GM12864 (cell line): ENCODE results near the gene RSL24D1.
A peak's percentile ranks its signal among the peaks of the same experiment; 100 is the strongest.

Experiments
- DNase-seq: peaks from one replicate; pipeline ENCODE4 v3.0.0-alpha.2; 2011; ENCODE audit warnings: low read depth
- H3K4me3 ChIP-seq: 2 replicates; pipeline ENCODE4 v1.5.1; 2011; ENCODE audit warnings: mild to moderate bottlenecking, low read depth, low read length, control low read depth
- TF ChIP-seq, protein P1 (sequence below): IDR thresholded peaks from 2 replicates; pipeline ENCODE4 v1.5.1; 2011; ENCODE audit warnings: low read depth, mild to moderate bottlenecking, moderate library complexity, low read length, control low read depth, inconsistent platforms; ENCODE audit errors: missing control alignments

RSL24D1 gene

DNA sequence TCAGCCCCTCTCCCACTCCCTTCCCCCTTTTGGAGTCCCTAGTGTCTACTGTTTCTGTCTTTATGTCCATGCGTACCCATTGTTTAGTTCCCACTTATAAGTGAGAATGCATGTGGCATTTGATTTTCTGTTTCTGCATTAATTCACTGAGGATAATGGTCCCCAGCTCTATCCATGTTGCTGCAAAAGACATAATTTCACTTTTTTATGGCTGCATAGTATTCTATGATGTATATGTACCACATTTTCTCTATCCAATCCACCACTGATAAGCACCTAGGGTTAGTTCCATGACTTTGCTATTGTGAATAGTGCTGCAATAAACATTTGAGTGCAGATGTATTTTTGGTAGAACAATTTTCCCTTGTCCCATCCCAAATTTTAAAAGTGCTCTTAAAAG is 34.2 kb upstream of the RSL24D1 start:
- DNase-seq = no peak
- H3K4me3 ChIP-seq = no peak overlapping the region

DNA sequence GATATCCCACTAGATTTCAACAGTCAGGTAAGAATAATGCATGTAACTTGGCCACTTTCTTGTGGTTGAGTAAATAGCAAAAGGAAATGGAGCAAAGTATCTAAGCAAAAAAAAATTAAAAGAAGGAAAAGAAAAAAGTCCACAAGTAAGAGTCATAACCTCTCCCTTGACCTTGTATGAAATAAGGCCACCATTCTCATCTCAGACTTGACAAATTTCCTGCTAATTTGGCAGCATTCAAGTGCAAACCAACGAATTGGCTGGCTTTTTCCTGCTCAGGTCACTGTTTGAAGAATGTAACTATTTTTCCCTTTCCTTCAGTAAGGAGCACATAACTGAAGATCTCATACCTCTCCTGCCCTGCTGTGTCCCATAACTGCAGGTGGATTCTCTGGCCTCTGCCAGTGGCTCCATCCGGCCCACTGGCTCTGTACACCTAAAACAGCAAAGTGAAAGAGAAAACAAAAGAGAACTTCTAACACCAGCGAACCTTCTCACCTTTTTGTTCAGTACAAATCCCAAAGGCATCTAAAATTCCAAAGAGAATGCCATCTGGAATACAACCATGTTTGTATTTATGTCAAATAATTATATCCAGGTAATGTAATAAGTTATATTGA is 33.4 kb upstream of the RSL24D1 start:
- TF ChIP-seq, protein P1, sequence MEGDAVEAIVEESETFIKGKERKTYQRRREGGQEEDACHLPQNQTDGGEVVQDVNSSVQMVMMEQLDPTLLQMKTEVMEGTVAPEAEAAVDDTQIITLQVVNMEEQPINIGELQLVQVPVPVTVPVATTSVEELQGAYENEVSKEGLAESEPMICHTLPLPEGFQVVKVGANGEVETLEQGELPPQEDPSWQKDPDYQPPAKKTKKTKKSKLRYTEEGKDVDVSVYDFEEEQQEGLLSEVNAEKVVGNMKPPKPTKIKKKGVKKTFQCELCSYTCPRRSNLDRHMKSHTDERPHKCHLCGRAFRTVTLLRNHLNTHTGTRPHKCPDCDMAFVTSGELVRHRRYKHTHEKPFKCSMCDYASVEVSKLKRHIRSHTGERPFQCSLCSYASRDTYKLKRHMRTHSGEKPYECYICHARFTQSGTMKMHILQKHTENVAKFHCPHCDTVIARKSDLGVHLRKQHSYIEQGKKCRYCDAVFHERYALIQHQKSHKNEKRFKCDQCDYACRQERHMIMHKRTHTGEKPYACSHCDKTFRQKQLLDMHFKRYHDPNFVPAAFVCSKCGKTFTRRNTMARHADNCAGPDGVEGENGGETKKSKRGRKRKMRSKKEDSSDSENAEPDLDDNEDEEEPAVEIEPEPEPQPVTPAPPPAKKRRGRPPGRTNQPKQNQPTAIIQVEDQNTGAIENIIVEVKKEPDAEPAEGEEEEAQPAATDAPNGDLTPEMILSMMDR = no peak

More for the DNA sequence above, 34.2 kb upstream of the RSL24D1 start:
- TF ChIP-seq, protein P1 = no peak

DNA sequence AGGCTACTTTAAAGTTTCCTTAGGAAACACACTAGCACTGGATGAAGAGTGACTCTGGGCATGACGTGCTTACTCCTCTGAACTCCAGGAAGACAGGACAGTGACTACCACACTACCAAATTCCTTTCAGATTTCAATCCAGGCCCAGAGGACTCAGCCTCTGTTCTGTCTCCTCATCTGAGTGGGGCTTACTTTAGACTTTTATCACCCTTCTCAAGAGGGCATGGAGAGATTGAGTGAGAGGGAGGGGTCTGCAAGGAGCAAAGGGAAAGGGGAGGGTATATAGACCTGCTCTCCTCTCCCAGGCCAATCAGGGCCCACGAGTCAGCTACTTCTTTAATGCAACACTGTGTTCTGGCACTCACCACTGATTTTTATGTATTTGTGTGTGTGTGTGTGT is 29.4 kb upstream of the RSL24D1 start:
- no peak overlapping the region for H3K4me3 ChIP-seq
- TF ChIP-seq, protein P1 = no peak
- DNase-seq = no peak

More for the DNA sequence above, 33.4 kb upstream of the RSL24D1 start:
- no peak overlapping the region for H3K4me3 ChIP-seq
- DNase-seq = no peak

DNA sequence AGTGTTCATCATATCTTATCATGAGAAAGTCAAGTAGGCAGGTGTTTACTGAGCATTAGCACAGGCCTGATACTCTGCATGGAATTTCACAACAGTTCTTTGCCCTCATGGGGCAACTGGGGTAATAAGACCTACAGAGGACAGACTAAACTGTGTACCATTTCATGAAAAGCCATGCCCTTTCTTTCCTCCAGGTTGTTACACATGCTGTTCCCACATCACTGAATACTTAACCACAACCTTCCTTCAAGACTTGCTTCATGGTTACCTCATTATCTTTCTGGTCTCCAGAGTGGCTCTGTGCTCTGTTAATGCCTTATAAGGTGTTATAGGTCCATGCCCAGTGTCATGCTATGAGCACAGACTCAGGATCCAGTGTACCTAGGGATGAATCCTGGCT is 28.2 kb upstream of the RSL24D1 start:
- H3K4me3 ChIP-seq = no peak overlapping the region
- TF ChIP-seq, protein P1 = no peak
- DNase-seq = no peak

DNA sequence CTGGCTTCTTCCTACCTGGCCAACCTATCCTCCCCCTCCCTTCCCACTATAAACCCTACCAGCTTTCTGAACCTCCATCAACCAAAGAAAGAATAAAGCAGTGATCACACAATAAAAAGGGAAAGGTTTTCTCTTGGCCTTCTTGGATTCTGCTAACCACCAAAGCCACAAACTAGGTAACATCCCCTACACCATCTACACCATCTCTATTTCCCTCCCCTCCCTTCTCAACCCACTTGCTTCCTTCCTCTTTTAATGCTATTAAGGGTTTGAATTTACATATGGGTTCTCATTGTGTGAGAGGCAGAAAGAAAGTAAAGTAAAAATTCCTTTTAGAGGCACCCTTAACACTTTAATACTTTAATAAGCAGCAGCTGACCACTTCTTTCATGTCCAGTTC is 25.8 kb upstream of the RSL24D1 start:
- DNase-seq = no peak
- TF ChIP-seq, protein P1 = no peak
- no peak overlapping the region; the same call in 1 of the 2 replicates for H3K4me3 ChIP-seq

DNA sequence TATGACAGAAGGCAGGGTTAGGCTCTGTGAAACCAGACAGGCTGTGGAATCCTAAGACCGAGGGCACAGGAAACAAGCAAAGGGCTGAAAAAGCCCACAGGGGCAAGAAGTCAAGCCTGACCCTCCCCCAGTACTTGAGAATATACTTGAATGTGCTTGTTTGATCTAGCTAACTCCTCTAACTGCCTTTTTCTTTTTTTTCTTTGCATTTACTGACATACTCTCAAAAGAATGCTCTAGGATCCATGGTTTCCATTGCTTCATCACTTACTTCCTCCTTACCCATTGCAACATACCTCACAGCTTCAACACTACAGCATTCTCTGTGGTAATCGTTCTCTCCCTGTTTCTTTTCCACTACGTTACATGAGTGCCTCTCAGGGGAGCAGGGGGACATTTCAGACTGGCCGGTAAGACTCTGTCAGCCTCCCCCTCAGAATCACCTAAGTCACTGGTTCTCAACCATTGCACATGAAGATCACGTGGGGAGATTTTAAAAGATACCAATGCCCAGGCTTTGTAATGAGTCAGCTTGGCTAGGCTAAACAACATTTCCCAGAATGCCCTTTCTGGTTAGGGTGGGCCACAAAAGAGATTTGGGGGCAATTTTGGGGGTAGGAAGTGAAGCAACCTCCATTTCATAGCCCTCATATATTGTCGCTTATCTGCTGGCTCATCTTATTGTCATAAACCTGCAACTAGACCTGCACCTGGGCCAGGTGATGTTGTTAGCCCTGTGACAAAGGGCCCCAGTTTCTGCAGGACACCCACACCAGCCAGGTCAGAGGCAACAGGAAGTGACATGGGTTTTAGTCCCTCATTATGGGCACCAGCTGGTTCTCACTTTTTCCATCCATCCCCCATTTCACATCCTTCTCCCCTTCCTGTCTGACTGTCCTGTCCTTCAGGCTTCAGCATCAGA is 24.6 kb upstream of the RSL24D1 start:
- TF ChIP-seq, protein P1 = no peak
- H3K4me3 ChIP-seq = no peak overlapping the region
- DNase-seq = peak; percentile 33

DNA sequence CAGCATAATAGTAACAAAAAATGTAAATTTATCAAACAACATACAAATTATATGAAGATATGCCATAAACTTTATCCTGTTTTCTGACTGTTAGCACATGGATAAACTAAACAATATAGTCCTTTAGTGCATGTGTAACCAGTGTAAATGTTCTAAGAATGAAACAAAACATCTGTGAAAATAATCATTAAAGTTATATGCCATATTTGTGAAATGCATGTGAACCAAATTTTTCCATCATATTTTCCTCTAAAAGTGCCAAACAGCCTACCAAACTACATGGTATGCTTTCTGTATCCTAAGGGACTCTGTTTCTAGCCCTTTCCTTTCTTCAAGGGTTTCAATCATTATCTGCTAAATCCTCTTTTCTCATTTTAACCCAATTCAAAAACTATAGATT is 23.9 kb upstream of the RSL24D1 start:
- DNase-seq = no peak
- H3K4me3 ChIP-seq = no peak overlapping the region
- TF ChIP-seq, protein P1 = no peak
